Keratinocyte (primary cell): Measurements from ENCODE around the gene ADGRA3. TPM values are rescaled to one million over a fixed set of nuclear protein-coding genes. Genes with fewer than 3 reads are reported as not detected.

ENCODE experiments used
- DNase-seq: peaks from one replicate; pipeline ENCODE4 v3.0.0-alpha.2; 2011; ENCODE audit warnings: low read depth, missing footprints, low spot score
- FAIRE-seq: peaks from 2 replicates; lab custom pipeline; 2011; peaks lifted over from hg19 to GRCh38; lab: Jason Lieb, UNC
- H2AFZ ChIP-seq: 2 replicates; pipeline ENCODE4 v1.6.0; 2012; ENCODE audit warnings: low read length, control low read depth, inconsistent platforms; ENCODE audit not compliant: control insufficient read depth
- H3K27ac ChIP-seq: 2 replicates; pipeline ENCODE4 v1.5.1; 2011; ENCODE audit warnings: low read length; ENCODE audit not compliant: control insufficient read depth, insufficient read depth
- H3K27me3 ChIP-seq: 3 replicates; pipeline ENCODE4 v1.6.0; 2011; ENCODE audit warnings: low read length; ENCODE audit not compliant: control insufficient read depth, insufficient read depth; ENCODE audit errors: extremely low read depth
- H3K36me3 ChIP-seq, 2 experiments: 2 replicates in 1 of 2; 3 replicates in 1 of 2; pipeline ENCODE4 v1.5.1; 2011; ENCODE audit warnings: low read length in 2 of 2, mild to moderate bottlenecking in 1 of 2; ENCODE audit not compliant: control insufficient read depth in 2 of 2, insufficient read depth in 2 of 2; ENCODE audit errors: extremely low read depth in 1 of 2
- H3K4me1 ChIP-seq: 3 replicates; pipeline ENCODE4 v1.5.1; 2011; ENCODE audit warnings: low read length; ENCODE audit not compliant: control insufficient read depth, insufficient read depth; ENCODE audit errors: extremely low read depth
- H3K4me2 ChIP-seq: 3 replicates; pipeline ENCODE4 v1.6.0; 2011; ENCODE audit warnings: low read depth, low read length; ENCODE audit not compliant: control insufficient read depth, insufficient read depth; ENCODE audit errors: extremely low read depth
- H3K4me3 ChIP-seq, 3 experiments: fragments of 200-600 bp in 1 of 3; sonication (generic) in 1 of 3; 2 replicates in 2 of 3; 3 replicates in 1 of 3; pipeline ENCODE4 v1.5.1; 2011 to 2016; ENCODE audit warnings: low read length in 3 of 3, mild to moderate bottlenecking in 3 of 3, control low read depth in 2 of 3, inconsistent platforms in 1 of 3, low read depth in 1 of 3, mixed read lengths in 1 of 3, mixed run types in 1 of 3, moderate library complexity in 1 of 3; ENCODE audit not compliant: control insufficient read depth in 2 of 3, insufficient read depth in 2 of 3; ENCODE audit errors: extremely low read depth in 1 of 3
- H3K79me2 ChIP-seq: 2 replicates; pipeline ENCODE4 v1.6.0; 2012; ENCODE audit warnings: low read length; ENCODE audit not compliant: control insufficient read depth, insufficient read depth
- H3K9ac ChIP-seq: 3 replicates; pipeline ENCODE4 v1.6.0; 2011; ENCODE audit warnings: low read length; ENCODE audit not compliant: control insufficient read depth, insufficient read depth; ENCODE audit errors: extremely low read depth
- H3K9me1 ChIP-seq: 3 replicates; pipeline ENCODE4 v1.6.0; 2011; ENCODE audit warnings: low read length; ENCODE audit not compliant: control insufficient read depth, insufficient read depth; ENCODE audit errors: extremely low read depth
- H3K9me3 ChIP-seq: 2 replicates; pipeline ENCODE4 v1.5.1; 2012; ENCODE audit warnings: low read depth, low read length; ENCODE audit not compliant: control insufficient read depth
- H4K20me1 ChIP-seq: 3 replicates; pipeline ENCODE4 v1.6.0; 2011; ENCODE audit warnings: low read length; ENCODE audit not compliant: control insufficient read depth, insufficient read depth; ENCODE audit errors: extremely low read depth
- EZH2 ChIP-seq: IDR thresholded peaks from one replicate; pipeline ENCODE4 v1.6.1; 2012; ENCODE audit warnings: inconsistent platforms, mild to moderate bottlenecking, low read length, moderate library complexity
- dilution Hi-C: fragments of 300-500 bp; cut with MboI; formaldehyde crosslinking; loops from one replicate; pipeline ENCODE4 v1.7.0; 2020; ENCODE audit warnings: low sequenced_read_pairs; ENCODE audit not compliant: extremely low pct_ligation_motif_present
- polyA plus RNA-seq, 5 experiments: library from polyadenylated mRNA; depleted of rRNA in 3 of 5; stranded (reverse) in 3 of 5; stranded (forward) in 1 of 5; unstranded in 1 of 5; fragments of >200 nt; gene quantifications; 1 replicate in 1 of 5; 2 replicates in 3 of 5; 3 replicates in 1 of 5; pipeline versions ENCODE4 v1.2.1 to v1.2.3, GENCODE V29; 2011 to 2012; ENCODE audit warnings: missing spikeins in 2 of 5, low read depth in 1 of 5, low replicate concordance in 1 of 5
- TF ChIP-seq, protein P1 (sequence below), 3 experiments: IDR thresholded peaks in 1 of 3; conservative IDR thresholded peaks in 1 of 3; optimal IDR thresholded peaks in 1 of 3; 2 replicates in 2 of 3; 3 replicates in 1 of 3; pipeline versions ENCODE3 to v1.5.1; 2011; ENCODE audit warnings: low read length in 3 of 3, mild to moderate bottlenecking in 3 of 3, moderate library complexity in 2 of 3, control low read depth in 1 of 3, inconsistent platforms in 1 of 3; ENCODE audit not compliant: insufficient read depth in 2 of 3; ENCODE audit errors: extremely low read depth in 1 of 3

ADGRA3 gene
- polyA plus RNA-seq, 1 donor (not counting 4 experiments of a cell fraction or from before 2014, with no cell fraction given): 38.7 TPM

DNA sequence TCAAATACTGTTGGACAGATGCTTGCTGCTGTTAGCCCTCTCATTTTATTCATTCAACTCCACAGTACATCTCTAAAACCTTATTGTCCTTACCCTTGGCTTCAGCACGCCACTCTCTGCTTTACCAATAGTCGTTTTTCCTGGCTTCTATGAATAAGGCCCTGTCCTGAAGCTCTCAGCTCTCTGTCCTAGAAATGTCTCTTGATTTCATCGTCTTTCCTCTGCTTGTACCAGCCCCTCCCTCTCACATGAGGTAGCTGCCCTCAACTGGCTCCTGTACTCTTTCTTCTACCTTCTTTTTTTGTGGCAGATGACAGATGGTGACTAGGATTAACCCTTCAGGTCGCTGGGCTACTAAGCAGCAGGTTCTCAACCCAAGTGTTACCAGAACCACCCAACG, 11.4 kb downstream of the ADGRA3 start:
- dilution Hi-C loops: no loop called here
- H3K79me2 ChIP-seq: peaks cover 79% of the 10 kb centered on the region
- TF ChIP-seq, protein P1, sequence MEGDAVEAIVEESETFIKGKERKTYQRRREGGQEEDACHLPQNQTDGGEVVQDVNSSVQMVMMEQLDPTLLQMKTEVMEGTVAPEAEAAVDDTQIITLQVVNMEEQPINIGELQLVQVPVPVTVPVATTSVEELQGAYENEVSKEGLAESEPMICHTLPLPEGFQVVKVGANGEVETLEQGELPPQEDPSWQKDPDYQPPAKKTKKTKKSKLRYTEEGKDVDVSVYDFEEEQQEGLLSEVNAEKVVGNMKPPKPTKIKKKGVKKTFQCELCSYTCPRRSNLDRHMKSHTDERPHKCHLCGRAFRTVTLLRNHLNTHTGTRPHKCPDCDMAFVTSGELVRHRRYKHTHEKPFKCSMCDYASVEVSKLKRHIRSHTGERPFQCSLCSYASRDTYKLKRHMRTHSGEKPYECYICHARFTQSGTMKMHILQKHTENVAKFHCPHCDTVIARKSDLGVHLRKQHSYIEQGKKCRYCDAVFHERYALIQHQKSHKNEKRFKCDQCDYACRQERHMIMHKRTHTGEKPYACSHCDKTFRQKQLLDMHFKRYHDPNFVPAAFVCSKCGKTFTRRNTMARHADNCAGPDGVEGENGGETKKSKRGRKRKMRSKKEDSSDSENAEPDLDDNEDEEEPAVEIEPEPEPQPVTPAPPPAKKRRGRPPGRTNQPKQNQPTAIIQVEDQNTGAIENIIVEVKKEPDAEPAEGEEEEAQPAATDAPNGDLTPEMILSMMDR (optimal IDR thresholded peaks at IDR 0.05 in 1 of 3, IDR thresholded peaks at IDR 0.05 in 1 of 3, conservative IDR thresholded peaks at IDR 0.05 in 1 of 3; ENCODE audit: extremely low read depth in 1 of 3, insufficient read depth in 2 of 3, low read length in 3 of 3): no peak
- no peak for TF ChIP-seq EZH2
- H3K36me3 ChIP-seq: peaks cover 0 to 3% of the 10 kb centered on the region in 2 experiments
- H3K4me2 ChIP-seq: no peak overlapping the region
- no peak overlapping the region for H2AFZ ChIP-seq
- no peak overlapping the region for H3K4me3 ChIP-seq
- H3K9me1 ChIP-seq: peaks cover 8% of the 10 kb centered on the region
- no peak for DNase-seq
- no peak overlapping the region for H3K9ac ChIP-seq
- H3K9me3 ChIP-seq: no peaks in the 10 kb centered on the region
- peak; percentile 13 for FAIRE-seq
- peak overlapping the region; percentile 33 for H3K27ac ChIP-seq
- H3K27me3 ChIP-seq: no peaks in the 10 kb centered on the region
- H3K4me1 ChIP-seq: peaks cover 56% of the 10 kb centered on the region
- H4K20me1 ChIP-seq: no peaks in the 10 kb centered on the region

DNA sequence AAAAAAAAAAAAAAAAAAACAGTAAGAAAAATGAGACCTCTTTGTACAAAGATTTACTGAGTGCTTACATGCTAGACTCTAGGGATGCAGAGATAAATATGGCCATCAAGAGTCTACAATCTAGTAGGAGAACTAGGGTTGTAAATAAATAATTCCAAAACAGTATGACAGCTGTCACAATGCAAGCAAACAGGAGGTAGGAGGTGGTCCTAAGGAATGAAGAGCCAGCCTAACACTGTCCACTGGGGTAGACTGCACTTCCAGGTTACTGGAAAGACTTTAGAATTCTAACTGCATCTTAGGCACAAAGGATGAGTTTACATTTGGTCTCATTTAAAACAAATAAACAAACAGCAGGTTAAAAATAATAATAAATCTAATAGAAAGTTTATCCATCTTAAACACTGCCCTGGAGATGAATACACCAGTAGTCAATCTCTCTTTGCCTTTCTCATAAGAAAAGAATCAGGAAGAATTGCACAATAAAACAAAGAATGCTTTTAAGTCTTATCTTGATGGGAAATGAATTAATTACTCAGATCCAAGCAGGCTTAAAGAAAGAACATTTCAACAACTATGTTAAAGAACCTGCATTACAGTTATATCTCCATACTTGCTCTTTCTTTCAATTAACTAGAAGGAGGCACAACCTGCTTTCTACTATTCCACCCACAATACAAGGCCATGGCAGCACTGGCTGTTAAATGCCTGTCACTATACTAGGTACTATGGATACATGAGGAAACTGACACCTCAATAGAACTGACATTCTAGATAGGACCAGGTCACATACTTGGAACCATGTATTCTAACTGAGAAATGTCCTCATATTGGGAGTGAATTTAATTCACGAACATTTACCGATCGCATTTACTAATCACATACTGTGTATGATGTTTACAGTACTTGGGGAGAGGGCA, 12.7 kb downstream of the ADGRA3 start:
- H3K9me1 ChIP-seq: peaks cover 4% of the 10 kb centered on the region
- H3K27ac ChIP-seq: peak overlapping the region; percentile 55
- H3K4me1 ChIP-seq: peaks cover 59% of the 10 kb centered on the region
- peak overlapping the region in 1 of 3 experiments; percentile 19 for H3K4me3 ChIP-seq
- H3K36me3 ChIP-seq: peaks cover 0 to 3% of the 10 kb centered on the region in 2 experiments
- dilution Hi-C loops: no loop called here
- H3K79me2 ChIP-seq: peaks cover 79% of the 10 kb centered on the region
- H3K4me2 ChIP-seq: peak overlapping the region; percentile 63
- H2AFZ ChIP-seq: no peak overlapping the region
- TF ChIP-seq, protein P1 (optimal IDR thresholded peaks at IDR 0.05 in 1 of 3, IDR thresholded peaks at IDR 0.05 in 1 of 3, conservative IDR thresholded peaks at IDR 0.05 in 1 of 3; ENCODE audit: extremely low read depth in 1 of 3, insufficient read depth in 2 of 3, low read length in 3 of 3): no peak
- no peak for TF ChIP-seq EZH2
- peak overlapping the region; percentile 20 for H3K9ac ChIP-seq
- no peaks in the 10 kb centered on the region for H3K27me3 ChIP-seq
- DNase-seq (no peak), FAIRE-seq (peak; percentile 67)
- H3K9me3 ChIP-seq: no peaks in the 10 kb centered on the region
- no peaks in the 10 kb centered on the region for H4K20me1 ChIP-seq
